ENCODE measurements around the gene ATE1. TPM values are rescaled to one million over a fixed set of nuclear protein-coding genes. Genes with fewer than 3 reads are reported as not detected.

Gene ATE1
- total RNA-seq, 1 experiment from 2014 or later: 39.2 TPM

DNA sequence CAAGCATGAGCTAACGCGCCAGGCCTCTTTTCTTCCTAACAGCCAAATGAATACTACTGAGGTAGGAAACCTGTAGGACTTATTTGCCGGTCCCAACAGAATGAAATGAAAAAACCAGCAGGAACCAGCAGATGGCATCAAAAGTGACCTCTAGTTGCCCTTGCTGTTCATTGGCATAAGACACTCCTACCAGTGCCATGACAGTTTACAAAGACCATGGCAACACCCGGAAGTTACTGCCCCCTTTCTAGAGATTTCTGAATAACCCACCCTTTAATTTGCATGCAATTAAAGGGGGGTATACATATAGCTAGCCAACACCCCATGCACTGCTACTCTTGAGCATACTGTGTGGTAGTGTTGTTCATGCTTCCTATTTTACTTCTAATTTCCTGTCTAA, 65.2 kb downstream of the ATE1 start:
- no peak for DNase-seq (ENCODE audit: low read depth, low spot score)
- Histone ChIP-seq H3K9me3 (ENCODE audit: control insufficient read depth in 1 of 2, insufficient read depth in 1 of 2, low read depth in 1 of 2, low read length in 2 of 2) (no peaks in the 10 kb centered on the region), H3K9ac (ENCODE audit: low read length) (no peak overlapping the region), H3K4me1 (ENCODE audit: control insufficient read depth in 1 of 2, insufficient read depth in 2 of 2, low read length in 2 of 2) (no peaks in the 10 kb centered on the region), H3K4me2 (ENCODE audit: low read length) (no peak overlapping the region), H3K27ac (ENCODE audit: low read depth, low read length) (no peak overlapping the region), H4K20me1 (ENCODE audit: insufficient read depth) (no peaks in the 10 kb centered on the region), H3K27me3 (ENCODE audit: insufficient read depth, low read length) (no peaks in the 10 kb centered on the region), H3K4me3 (replicated peaks in 1 of 2; ENCODE audit: low read depth in 1 of 2, low read length in 2 of 2) (no peak overlapping the region), H3K9me2 (ENCODE audit: insufficient read depth) (no peaks in the 10 kb centered on the region), H3K36me3 (ENCODE audit: control insufficient read depth in 1 of 2, insufficient read depth in 2 of 2, low read length in 2 of 2) (no peaks in the 10 kb centered on the region), H2AFZ (ENCODE audit: low read depth, low read length, poor library complexity, severe bottlenecking) (no peak overlapping the region), H3K79me2 (ENCODE audit: insufficient read depth, low read length) (no peaks in the 10 kb centered on the region)
- TF ChIP-seq SIN3A (IDR thresholded peaks at IDR 0.05; ENCODE audit: low read depth) (no peak), ZFX (IDR thresholded peaks at IDR 0.05) (no peak), SRF (IDR thresholded peaks at IDR 0.05; ENCODE audit: low read depth) (no peak)
- TF ChIP-seq, protein P1, sequence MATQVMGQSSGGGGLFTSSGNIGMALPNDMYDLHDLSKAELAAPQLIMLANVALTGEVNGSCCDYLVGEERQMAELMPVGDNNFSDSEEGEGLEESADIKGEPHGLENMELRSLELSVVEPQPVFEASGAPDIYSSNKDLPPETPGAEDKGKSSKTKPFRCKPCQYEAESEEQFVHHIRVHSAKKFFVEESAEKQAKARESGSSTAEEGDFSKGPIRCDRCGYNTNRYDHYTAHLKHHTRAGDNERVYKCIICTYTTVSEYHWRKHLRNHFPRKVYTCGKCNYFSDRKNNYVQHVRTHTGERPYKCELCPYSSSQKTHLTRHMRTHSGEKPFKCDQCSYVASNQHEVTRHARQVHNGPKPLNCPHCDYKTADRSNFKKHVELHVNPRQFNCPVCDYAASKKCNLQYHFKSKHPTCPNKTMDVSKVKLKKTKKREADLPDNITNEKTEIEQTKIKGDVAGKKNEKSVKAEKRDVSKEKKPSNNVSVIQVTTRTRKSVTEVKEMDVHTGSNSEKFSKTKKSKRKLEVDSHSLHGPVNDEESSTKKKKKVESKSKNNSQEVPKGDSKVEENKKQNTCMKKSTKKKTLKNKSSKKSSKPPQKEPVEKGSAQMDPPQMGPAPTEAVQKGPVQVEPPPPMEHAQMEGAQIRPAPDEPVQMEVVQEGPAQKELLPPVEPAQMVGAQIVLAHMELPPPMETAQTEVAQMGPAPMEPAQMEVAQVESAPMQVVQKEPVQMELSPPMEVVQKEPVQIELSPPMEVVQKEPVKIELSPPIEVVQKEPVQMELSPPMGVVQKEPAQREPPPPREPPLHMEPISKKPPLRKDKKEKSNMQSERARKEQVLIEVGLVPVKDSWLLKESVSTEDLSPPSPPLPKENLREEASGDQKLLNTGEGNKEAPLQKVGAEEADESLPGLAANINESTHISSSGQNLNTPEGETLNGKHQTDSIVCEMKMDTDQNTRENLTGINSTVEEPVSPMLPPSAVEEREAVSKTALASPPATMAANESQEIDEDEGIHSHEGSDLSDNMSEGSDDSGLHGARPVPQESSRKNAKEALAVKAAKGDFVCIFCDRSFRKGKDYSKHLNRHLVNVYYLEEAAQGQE (IDR thresholded peaks at IDR 0.05; ENCODE audit: low read depth): no peak
- RAD21 ChIA-PET (ENCODE audit: low non-redundant PET in 1 of 2, low total read pairs in 2 of 2, uncharacterized antibody in 2 of 2, unreplicated experiment in 2 of 2): no interaction called here
- CTCF ChIA-PET: no interaction called here
- intact Hi-C loops (cut with micrococcal nuclease): no loop called here
- peak; percentile 44 for ATAC-seq
- no TSS peak for BruUV-seq (replicated peaks)
- POLR2A ChIA-PET: no interaction called here

DNA sequence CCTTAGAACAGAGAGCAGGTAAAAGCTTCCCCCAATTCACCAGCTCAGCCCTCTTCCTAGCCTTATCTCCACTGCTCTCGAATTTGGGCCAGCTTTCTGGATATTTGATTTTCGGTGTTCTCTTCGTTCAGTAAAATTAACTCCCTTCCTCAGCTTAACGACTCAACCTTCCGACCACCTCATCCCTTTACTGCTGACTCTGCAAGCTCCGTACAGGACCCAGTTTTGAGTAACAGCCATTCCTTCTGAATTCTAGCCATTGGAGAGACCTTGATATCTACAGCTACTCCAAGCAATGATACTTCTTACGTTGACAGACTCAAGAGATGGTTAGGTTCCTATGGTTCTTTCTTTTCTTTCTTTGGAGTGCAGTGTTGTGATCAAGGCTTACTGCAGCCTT, 65.8 kb downstream of the ATE1 start:
- CTCF ChIA-PET: no interaction called here

More for the DNA sequence above, 65.8 kb downstream of the ATE1 start:
- no peak for DNase-seq (ENCODE audit: low read depth, low spot score)
- Histone ChIP-seq H3K4me2 (ENCODE audit: low read length) (no peak overlapping the region), H2AFZ (ENCODE audit: low read depth, low read length, poor library complexity, severe bottlenecking) (no peak overlapping the region), H3K9ac (ENCODE audit: low read length) (no peak overlapping the region), H3K79me2 (ENCODE audit: insufficient read depth, low read length) (no peaks in the 10 kb centered on the region), H4K20me1 (ENCODE audit: insufficient read depth) (no peaks in the 10 kb centered on the region), H3K4me1 (ENCODE audit: control insufficient read depth in 1 of 2, insufficient read depth in 2 of 2, low read length in 2 of 2) (no peaks in the 10 kb centered on the region), H3K36me3 (ENCODE audit: control insufficient read depth in 1 of 2, insufficient read depth in 2 of 2, low read length in 2 of 2) (no peaks in the 10 kb centered on the region), H3K4me3 (replicated peaks in 1 of 2; ENCODE audit: low read depth in 1 of 2, low read length in 2 of 2) (no peak overlapping the region), H3K27me3 (ENCODE audit: insufficient read depth, low read length) (no peaks in the 10 kb centered on the region), H3K9me3 (ENCODE audit: control insufficient read depth in 1 of 2, insufficient read depth in 1 of 2, low read depth in 1 of 2, low read length in 2 of 2) (no peaks in the 10 kb centered on the region), H3K9me2 (ENCODE audit: insufficient read depth) (no peaks in the 10 kb centered on the region), H3K27ac (ENCODE audit: low read depth, low read length) (no peak overlapping the region)
- no peak for ATAC-seq
- no TSS peak for BruUV-seq (replicated peaks)
- no peak for TF ChIP-seq RAD21 (IDR thresholded peaks at IDR 0.05; ENCODE audit: low read depth)
- no peak for TF ChIP-seq SIN3A (IDR thresholded peaks at IDR 0.05; ENCODE audit: low read depth)
- TF ChIP-seq JUND (IDR thresholded peaks at IDR 0.05): no peak
- TF ChIP-seq YY1 (IDR thresholded peaks at IDR 0.05; ENCODE audit: extremely low read depth, insufficient replicate concordance, low read depth, low read length): no peak
- ChIA-PET RAD21 (ENCODE audit: low non-redundant PET in 1 of 2, low total read pairs in 2 of 2, uncharacterized antibody in 2 of 2, unreplicated experiment in 2 of 2) (no interaction called here), POLR2A (no interaction called here)
- intact Hi-C loops (cut with micrococcal nuclease): no loop called here

Measured in HCT116 (cell line).